Endothelial cell of umbilical vein (primary cell): Measurements from ENCODE around the gene KLK14.

Experiments
- EZH2 ChIP-seq: IDR thresholded peaks from 2 replicates; pipeline ENCODE4 v1.6.1; 2012; ENCODE audit warnings: borderline replicate concordance, low read depth, mild to moderate bottlenecking, moderate library complexity, low read length, inconsistent platforms; ENCODE audit not compliant: severe bottlenecking
- FOS ChIP-seq: IDR thresholded peaks from 2 replicates; pipeline ENCODE4 v1.6.1; 2011; ENCODE audit warnings: mild to moderate bottlenecking, low read length, moderate library complexity, borderline replicate concordance; ENCODE audit not compliant: insufficient read depth
- MYC ChIP-seq: IDR thresholded peaks from one replicate; pipeline ENCODE4 v1.6.1; 2011; ENCODE audit warnings: mild to moderate bottlenecking, low read depth, low read length

DNA sequence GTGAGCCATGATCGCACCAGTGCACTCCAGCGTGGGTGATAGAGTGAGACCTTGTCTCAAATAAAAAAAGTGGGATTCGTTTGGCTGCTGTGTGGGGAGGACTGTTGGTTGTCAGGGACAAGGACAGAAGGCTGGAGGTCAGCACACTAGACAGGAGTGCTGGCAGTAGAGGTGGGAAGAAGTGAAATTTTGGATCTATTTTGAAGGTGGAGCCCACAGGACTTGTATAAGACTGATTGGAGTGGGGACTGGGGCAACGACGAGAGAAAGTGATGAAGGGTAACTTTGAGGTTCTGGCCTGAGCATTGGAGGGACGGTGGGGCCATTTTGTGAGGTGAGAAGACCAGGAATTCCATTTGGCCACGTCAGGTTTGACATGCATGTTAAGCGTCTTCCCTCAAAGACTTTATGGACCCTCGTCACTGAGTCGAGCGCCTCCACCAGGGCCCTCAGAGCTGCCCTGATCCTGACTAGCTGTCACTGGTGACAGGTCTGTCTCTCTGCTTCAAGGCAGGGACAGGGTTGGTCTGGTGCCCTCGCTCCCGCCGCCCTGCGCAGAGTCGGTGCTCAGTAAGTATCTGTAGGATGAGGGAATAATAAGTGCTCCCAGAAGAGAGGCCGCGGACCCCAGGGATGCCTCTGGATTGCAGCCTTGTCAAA is 24.8 kb upstream of the KLK14 start:
- no peak for TF ChIP-seq MYC
- no peak for TF ChIP-seq FOS
- TF ChIP-seq EZH2, result no peak
